CD4-positive, CD25-positive, alpha-beta regulatory T cell (primary cell): ENCODE measurements around the gene CHST1. TPM values are rescaled to one million over a fixed set of nuclear protein-coding genes. Genes with fewer than 3 reads are reported as not detected.

Experiments used
- ATAC-seq, 2 donors: fragments of 150-1000 bp; cut with Tn5 transposase; one replicate each; pipeline ENCODE4 v1.10.0; 2021; ENCODE audit warnings: low read depth in 2 of 2, moderate number of reproducible peaks in 2 of 2, moderate library complexity in 1 of 2
- DNase-seq, 3 donors: peaks; one replicate each; pipeline versions ENCODE4 v3.0.0 to v3.0.0-alpha.2; 2012 to 2022; ENCODE audit warnings: mixed read lengths in 1 of 3
- H3K27ac ChIP-seq: one replicate; pipeline ENCODE4 v1.7.0; 2013; ENCODE audit warnings: mild to moderate bottlenecking, low read length; ENCODE audit not compliant: insufficient read depth, poor library complexity, severe bottlenecking
- H3K27me3 ChIP-seq: one replicate; pipeline ENCODE4 v1.7.0; 2013; ENCODE audit warnings: low read length; ENCODE audit not compliant: control insufficient read depth, insufficient read depth
- H3K36me3 ChIP-seq: one replicate; pipeline ENCODE4 v1.7.0; 2013; ENCODE audit warnings: mild to moderate bottlenecking, low read length, moderate library complexity; ENCODE audit not compliant: control insufficient read depth, insufficient read depth
- H3K4me1 ChIP-seq: 2 replicates; pipeline ENCODE4 v1.7.0; 2013; ENCODE audit warnings: mild to moderate bottlenecking, low read length; ENCODE audit not compliant: insufficient read depth, control insufficient read depth, poor library complexity, severe bottlenecking
- H3K4me3 ChIP-seq: one replicate; pipeline ENCODE4 v1.7.0; 2013; ENCODE audit warnings: low read depth, mild to moderate bottlenecking, low read length, moderate library complexity
- H3K9me3 ChIP-seq, 2 experiments: 1 replicate in 1 of 2; 2 replicates in 1 of 2; pipeline ENCODE4 v1.7.0; 2013; ENCODE audit warnings: low read length in 2 of 2, mild to moderate bottlenecking in 1 of 2, moderate library complexity in 1 of 2; ENCODE audit not compliant: control insufficient read depth in 2 of 2
- H3K27ac Mint-ChIP-seq, 3 donors: one replicate each; pipeline ENCODE4 v1.8.0; 2020 to 2022; ENCODE audit warnings: mild to moderate bottlenecking in 3 of 3, mixed read lengths in 3 of 3, moderate library complexity in 2 of 3
- H3K27me3 Mint-ChIP-seq: one replicate; pipeline ENCODE4 v1.8.0; 2022; ENCODE audit warnings: mild to moderate bottlenecking, mixed read lengths
- H3K36me3 Mint-ChIP-seq: one replicate; pipeline ENCODE4 v1.8.0; 2020; ENCODE audit warnings: mixed read lengths
- H3K4me1 Mint-ChIP-seq, 4 donors: one replicate each; pipeline ENCODE4 v1.8.0; 2020 to 2022; ENCODE audit warnings: mixed read lengths in 4 of 4, mild to moderate bottlenecking in 1 of 4
- H3K4me3 Mint-ChIP-seq, 4 donors: one replicate each; pipeline ENCODE4 v1.8.0; 2020 to 2022; ENCODE audit warnings: mild to moderate bottlenecking in 4 of 4, mixed read lengths in 4 of 4, moderate library complexity in 3 of 4
- H3K9me3 Mint-ChIP-seq, 7 donors: one replicate each; pipeline ENCODE4 v1.8.0; 2020 to 2022; ENCODE audit warnings: mixed read lengths in 7 of 7, mild to moderate bottlenecking in 3 of 7, moderate library complexity in 2 of 7
- polyA plus RNA-seq, 4 donors: library from polyadenylated mRNA; unstranded; fragments of 300-500 nt; fragmentation: Illumina TruSeq; gene quantifications; one replicate each; pipeline ENCODE4 v1.2.3, GENCODE V29; 2021
- total RNA-seq: library from RNA; stranded (reverse); gene quantifications from one replicate; pipeline ENCODE4 v1.2.3, GENCODE V29; 2022

Gene CHST1
- total and polyA plus RNA-seq, 5 donors from 2014 or later = 0.10 to 0.47 TPM; not detected in 3

DNA sequence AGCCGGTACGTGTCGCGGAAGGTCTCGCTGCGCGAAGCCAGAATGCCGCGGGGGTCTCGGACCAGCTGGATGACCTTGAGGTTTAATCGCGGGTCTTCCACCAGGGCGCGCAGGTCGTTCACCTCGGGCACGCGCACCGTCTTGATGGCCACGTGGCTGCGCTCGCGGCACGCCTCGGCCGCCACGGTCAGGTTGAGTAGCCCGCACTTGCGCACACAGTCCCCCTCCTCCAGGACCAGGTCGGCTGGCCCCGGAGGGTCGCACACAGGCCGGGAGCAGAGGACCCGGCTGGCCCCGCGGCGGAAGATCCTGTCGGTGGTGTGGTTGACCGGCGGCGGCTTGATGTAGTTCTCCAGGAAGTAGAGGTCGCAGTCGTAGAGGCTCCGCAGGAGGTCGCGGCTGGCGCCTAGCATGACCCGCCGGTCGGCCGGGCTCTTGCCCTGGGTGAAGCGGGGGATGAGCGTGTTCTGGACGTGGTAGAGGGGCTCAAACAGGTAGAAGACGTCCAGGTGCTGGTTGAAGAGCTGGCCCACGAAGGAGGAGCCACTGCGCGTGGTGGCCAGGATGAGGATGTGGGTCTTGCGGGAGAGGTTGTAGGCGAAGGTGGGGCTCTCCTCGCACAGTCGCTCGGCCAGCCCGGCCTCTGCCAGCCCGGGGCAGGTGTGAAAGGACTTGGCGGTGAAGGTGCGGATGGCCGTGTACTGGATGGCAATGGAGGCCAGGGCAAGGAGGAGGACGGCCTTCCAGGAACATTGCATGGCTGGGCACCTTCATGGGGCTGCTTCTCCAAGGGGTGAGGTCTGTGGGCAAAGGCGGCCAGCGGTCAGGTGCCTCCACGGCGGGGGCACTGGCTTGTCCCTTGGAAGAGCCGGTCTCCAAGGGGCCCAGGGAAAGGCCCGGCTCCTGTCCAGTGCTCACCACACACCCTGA, 15.0 kb downstream of the CHST1 start:
- Mint-ChIP-seq H3K27me3 (peaks cover 17% of the 10 kb centered on the region), H3K27ac (no peak overlapping the region)
- no peak for DNase-seq

DNA sequence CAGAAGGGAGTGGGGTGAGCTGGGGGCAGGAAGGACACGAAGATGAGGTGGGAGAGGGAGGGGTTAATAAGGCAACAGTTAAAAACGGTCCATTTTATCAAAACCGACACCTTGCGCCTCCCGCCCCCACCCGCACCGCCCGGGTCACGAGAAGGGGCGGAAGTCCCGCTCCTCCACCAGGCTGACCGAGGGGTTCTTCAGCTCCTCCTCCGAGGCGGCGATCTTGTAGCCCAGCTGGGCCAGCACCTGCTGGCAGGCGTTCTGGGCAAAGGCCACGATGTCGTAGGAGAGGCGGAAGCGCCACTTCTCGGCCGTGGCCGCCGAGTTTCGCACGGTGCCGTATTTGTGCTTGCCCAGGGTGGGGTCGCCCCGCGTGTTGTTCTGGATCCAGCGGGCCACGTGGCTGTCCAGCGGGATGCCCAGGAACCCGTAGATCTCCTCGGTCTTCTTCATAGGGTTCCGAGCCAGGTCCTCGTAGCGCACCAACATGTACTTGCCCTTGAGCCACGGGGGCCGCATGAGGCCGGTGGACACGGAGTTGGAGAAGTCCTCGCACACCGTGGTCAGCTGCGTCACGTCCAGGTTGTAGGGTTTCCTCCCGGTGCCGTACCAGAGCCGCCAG, 15.8 kb downstream of the CHST1 start:
- H3K27ac Mint-ChIP-seq = no peak overlapping the region
- H3K4me3 ChIP-seq = no peak overlapping the region
- H3K27me3 ChIP-seq = no peaks in the 10 kb centered on the region
- ATAC-seq = no peak
- H3K4me3 Mint-ChIP-seq = no peak overlapping the region
- no peaks in the 10 kb centered on the region for H3K4me1 ChIP-seq
- no peaks in the 10 kb centered on the region for H3K36me3 Mint-ChIP-seq
- peaks cover 17% of the 10 kb centered on the region for H3K27me3 Mint-ChIP-seq
- H3K27ac ChIP-seq = no peak overlapping the region
- no peaks in the 10 kb centered on the region for H3K36me3 ChIP-seq
- no peaks in the 10 kb centered on the region for H3K9me3 Mint-ChIP-seq
- no peak for DNase-seq
- H3K9me3 ChIP-seq = no peaks in the 10 kb centered on the region
- H3K4me1 Mint-ChIP-seq = peaks cover 0 to 5% (median 2%) of the 10 kb centered on the region in 4 donors

More for the DNA sequence above, 15.0 kb downstream of the CHST1 start:
- ATAC-seq = no peak
- Mint-ChIP-seq H3K36me3 (no peaks in the 10 kb centered on the region), H3K9me3 (no peaks in the 10 kb centered on the region), H3K4me1 (peaks cover 0 to 9% (median 4%) of the 10 kb centered on the region in 4 donors), H3K4me3 (no peak overlapping the region)
- Histone ChIP-seq H3K36me3 (no peaks in the 10 kb centered on the region), H3K27ac (no peak overlapping the region), H3K27me3 (no peaks in the 10 kb centered on the region), H3K4me1 (peaks cover 5% of the 10 kb centered on the region), H3K4me3 (no peak overlapping the region), H3K9me3 (no peaks in the 10 kb centered on the region)

DNA sequence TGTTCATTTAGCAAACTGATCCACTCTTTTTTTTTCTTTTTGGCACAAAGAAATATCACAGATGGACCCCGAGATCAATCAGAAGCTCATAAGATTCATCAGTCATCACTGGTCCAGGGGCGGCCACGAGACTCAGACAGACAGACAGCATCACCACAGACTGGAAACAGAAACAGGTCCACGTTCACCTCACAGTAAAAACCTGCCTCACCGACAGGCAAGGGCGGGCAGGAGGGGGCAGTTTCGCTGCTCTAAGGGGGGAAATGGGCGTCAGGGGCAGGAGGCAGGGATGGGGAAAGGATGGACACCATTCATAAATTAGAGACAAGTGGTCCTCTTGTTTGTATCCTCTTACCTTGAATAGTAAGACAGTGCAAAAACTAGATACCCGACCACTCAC, 16.5 kb downstream of the CHST1 start:
- no peaks in the 10 kb centered on the region for H3K9me3 ChIP-seq
- Mint-ChIP-seq H3K27me3 (peaks cover 16% of the 10 kb centered on the region), H3K36me3 (no peaks in the 10 kb centered on the region), H3K9me3 (peaks cover 0 to 2% (median 0%) of the 10 kb centered on the region in 7 donors), H3K4me3 (no peak overlapping the region), H3K4me1 (peaks cover 0 to 5% (median 2%) of the 10 kb centered on the region in 4 donors), H3K27ac (no peak overlapping the region)
- no peak for DNase-seq
- H3K4me3 ChIP-seq = no peak overlapping the region
- H3K27me3 ChIP-seq = no peaks in the 10 kb centered on the region
- ATAC-seq = no peak
- H3K27ac ChIP-seq = no peak overlapping the region
- no peaks in the 10 kb centered on the region for H3K36me3 ChIP-seq
- H3K4me1 ChIP-seq = no peaks in the 10 kb centered on the region

DNA sequence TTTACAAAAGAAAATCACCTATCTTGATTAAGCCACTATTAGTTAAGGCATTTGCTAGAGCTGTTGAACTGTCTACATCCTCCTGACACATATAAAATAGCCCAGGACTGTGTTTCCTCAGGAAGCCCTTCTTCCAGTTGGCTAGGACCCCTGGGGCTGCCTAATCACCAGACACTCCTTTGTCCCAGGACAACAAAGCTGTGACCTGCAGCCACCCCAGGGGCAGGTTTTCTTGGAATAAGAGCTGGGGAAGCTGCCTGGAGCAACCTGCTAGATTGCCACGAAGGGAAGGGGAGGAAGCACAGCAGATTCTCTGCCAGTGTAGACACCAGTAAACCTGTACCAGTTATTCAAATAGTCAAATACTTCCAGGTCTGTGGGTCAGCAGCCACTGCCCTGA, 17.6 kb downstream of the CHST1 start:
- Mint-ChIP-seq H3K4me1 (peaks cover 0 to 5% (median 2%) of the 10 kb centered on the region in 4 donors), H3K27me3 (peaks cover 9% of the 10 kb centered on the region), H3K36me3 (no peaks in the 10 kb centered on the region), H3K27ac (no peak overlapping the region), H3K9me3 (peaks cover 0 to 2% (median 0%) of the 10 kb centered on the region in 7 donors), H3K4me3 (no peak overlapping the region)
- H3K36me3 ChIP-seq = no peaks in the 10 kb centered on the region
- no peak overlapping the region for H3K4me3 ChIP-seq
- no peak for ATAC-seq
- DNase-seq = no peak
- H3K27ac ChIP-seq = no peak overlapping the region
- no peaks in the 10 kb centered on the region for H3K27me3 ChIP-seq
- H3K9me3 ChIP-seq = no peaks in the 10 kb centered on the region
- H3K4me1 ChIP-seq = no peaks in the 10 kb centered on the region

DNA sequence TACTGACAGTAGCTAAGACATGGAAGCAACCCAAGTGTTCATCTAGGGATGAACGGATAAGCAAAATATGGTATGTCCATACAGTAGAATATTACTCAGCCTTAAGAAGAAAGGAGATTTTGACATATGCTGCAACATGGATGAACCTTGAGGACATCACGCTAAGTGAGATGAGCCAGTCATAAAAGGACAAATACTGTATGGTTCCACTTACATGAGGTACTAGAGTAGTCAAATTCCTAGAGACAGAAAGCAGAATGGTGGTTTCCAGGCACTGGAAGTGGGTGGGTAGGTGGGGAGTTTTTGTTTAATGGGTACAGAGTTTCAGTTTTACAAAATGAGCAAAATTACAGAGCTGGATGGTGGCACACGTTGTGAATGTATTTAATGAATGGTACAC, 18.1 kb downstream of the CHST1 start:
- no peak overlapping the region for H3K4me3 Mint-ChIP-seq
- Histone ChIP-seq H3K36me3 (no peaks in the 10 kb centered on the region), H3K4me3 (no peak overlapping the region), H3K9me3 (no peaks in the 10 kb centered on the region), H3K27me3 (no peaks in the 10 kb centered on the region), H3K27ac (no peak overlapping the region), H3K4me1 (no peaks in the 10 kb centered on the region)
- H3K27me3 Mint-ChIP-seq = peaks cover 8% of the 10 kb centered on the region
- H3K9me3 Mint-ChIP-seq = peaks cover 0 to 2% (median 0%) of the 10 kb centered on the region in 7 donors
- H3K27ac Mint-ChIP-seq = no peak overlapping the region
- no peaks in the 10 kb centered on the region for H3K36me3 Mint-ChIP-seq
- no peak for DNase-seq
- H3K4me1 Mint-ChIP-seq = peaks cover 0 to 5% (median 2%) of the 10 kb centered on the region in 4 donors
- no peak for ATAC-seq

DNA sequence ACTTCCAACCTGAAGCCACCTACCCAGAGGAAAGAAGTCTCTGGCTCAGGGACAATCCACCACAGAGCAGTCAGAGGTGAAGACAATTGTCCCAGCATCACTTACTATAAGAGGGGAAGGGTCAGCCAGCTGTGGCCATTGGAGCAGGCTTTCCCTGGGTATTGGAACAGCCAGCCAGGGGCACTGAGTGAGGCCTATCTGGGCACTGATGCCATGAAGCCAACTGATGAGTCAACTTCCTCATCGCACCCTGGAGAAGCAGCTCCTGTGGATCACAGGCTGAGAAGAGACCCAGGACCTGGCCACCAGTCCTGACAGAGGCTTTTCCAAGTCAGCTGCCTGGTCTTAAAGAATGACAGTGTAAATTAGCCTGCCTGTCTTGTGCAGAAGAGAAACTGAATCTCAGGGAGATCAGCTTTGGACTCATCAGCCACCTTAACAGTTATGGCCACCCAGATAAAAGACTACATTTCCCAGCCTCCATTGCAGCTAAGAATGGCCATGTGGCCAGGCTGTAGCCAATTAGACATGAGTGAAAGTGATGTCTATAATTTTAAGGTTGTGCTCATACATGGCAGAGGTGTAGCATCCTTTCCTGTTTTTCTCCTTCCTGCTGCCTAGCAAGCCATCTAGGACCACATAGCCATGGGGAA, 19.0 kb downstream of the CHST1 start:
- Mint-ChIP-seq H3K9me3 (peaks cover 0 to 2% (median 0%) of the 10 kb centered on the region in 7 donors), H3K27me3 (peaks cover 4% of the 10 kb centered on the region)
- ATAC-seq = no peak

GRCh38 chr11:45644981-45645889, 20.2 kb downstream of the CHST1 start:
- no peaks in the 10 kb centered on the region for H3K36me3 ChIP-seq
- Mint-ChIP-seq H3K9me3 (peaks cover 0 to 2% (median 0%) of the 10 kb centered on the region in 7 donors), H3K27me3 (no peaks in the 10 kb centered on the region), H3K36me3 (no peaks in the 10 kb centered on the region), H3K4me3 (peak overlapping the region in 1 of 4 donors; percentile 4), H3K27ac (no peak overlapping the region), H3K4me1 (peaks cover 0 to 5% (median 2%) of the 10 kb centered on the region in 4 donors)
- no peaks in the 10 kb centered on the region for H3K27me3 ChIP-seq
- DNase-seq (no peak), ATAC-seq (no peak)
- no peak overlapping the region for H3K27ac ChIP-seq
- H3K9me3 ChIP-seq = no peaks in the 10 kb centered on the region
- no peak overlapping the region for H3K4me3 ChIP-seq
- no peaks in the 10 kb centered on the region for H3K4me1 ChIP-seq

More for the DNA sequence above, 19.0 kb downstream of the CHST1 start:
- no peak overlapping the region for H3K27ac ChIP-seq
- H3K4me3 ChIP-seq = no peak overlapping the region
- Mint-ChIP-seq H3K27ac (no peak overlapping the region), H3K4me3 (no peak overlapping the region), H3K36me3 (no peaks in the 10 kb centered on the region), H3K4me1 (peaks cover 0 to 5% (median 2%) of the 10 kb centered on the region in 4 donors)
- peak in 2 of 3 donors; percentile 10 to 25 for DNase-seq
- no peaks in the 10 kb centered on the region for H3K4me1 ChIP-seq
- H3K27me3 ChIP-seq = no peaks in the 10 kb centered on the region
- no peaks in the 10 kb centered on the region for H3K36me3 ChIP-seq
- H3K9me3 ChIP-seq = no peaks in the 10 kb centered on the region
